ENCODE results near the gene SPRR5.

The SPRR5 gene

GRCh38 chr1:152951711-152952110 lies 4.7 kb downstream of the SPRR5 start:
- DNase-seq, result no peak

GRCh38 chr1:152953761-152954160 lies 6.8 kb downstream of the SPRR5 start:
- no peak for DNase-seq

GRCh38 chr1:152954436-152954835 lies 7.4 kb downstream of the SPRR5 start:
- no peak for DNase-seq

- no peak for DNase-seq
Measured at GRCh38 chr1:152957561-152957960, 10.6 kb downstream of the SPRR5 start.

- DNase-seq, result no peak
Measured at GRCh38 chr1:152959273-152959672, 12.3 kb downstream of the SPRR5 start.

GRCh38 chr1:152959801-152960451 lies 12.9 kb downstream of the SPRR5 start:
- no peak for DNase-seq

GRCh38 chr1:152960452-152961044 lies 13.5 kb downstream of the SPRR5 start:
- DNase-seq, result no peak

- no peak for DNase-seq
Measured at GRCh38 chr1:152961226-152961891, 14.4 kb downstream of the SPRR5 start.

- DNase-seq, result no peak
Measured at GRCh38 chr1:152962876-152963415, 15.9 kb downstream of the SPRR5 start.

- DNase-seq, result no peak
Measured at GRCh38 chr1:152964536-152964935, 17.5 kb downstream of the SPRR5 start.

GRCh38 chr1:152965853-152966252 lies 18.8 kb downstream of the SPRR5 start:
- no peak for DNase-seq

GRCh38 chr1:152967201-152967600 lies 20.2 kb downstream of the SPRR5 start:
- DNase-seq, result no peak

- DNase-seq, result no peak
Measured at GRCh38 chr1:152968248-152968647, 21.2 kb downstream of the SPRR5 start.

GRCh38 chr1:152969036-152969435 lies 22.0 kb downstream of the SPRR5 start:
- no peak for DNase-seq

- DNase-seq, result no peak
Measured at GRCh38 chr1:152970495-152970894, 23.5 kb downstream of the SPRR5 start, which contains the start of gene SPRR4. SPRR4 (plus strand) TSS chr1:152970648; CDS start chr1:152971891, 1,243 bp downstream.

- no peak for DNase-seq
Measured at GRCh38 chr1:152972196-152972886, 25.3 kb downstream of the SPRR5 start.

GRCh38 chr1:152976688-152977087 lies 29.7 kb downstream of the SPRR5 start:
- no peak for DNase-seq

GRCh38 chr1:152977614-152978013 lies 30.6 kb downstream of the SPRR5 start:
- DNase-seq, result no peak

- DNase-seq, result no peak
Measured at GRCh38 chr1:152980676-152981075, 33.7 kb downstream of the SPRR5 start.

GRCh38 chr1:152981146-152981871 lies 34.3 kb downstream of the SPRR5 start:
- DNase-seq, result no peak

- DNase-seq, result no peak
Measured at GRCh38 chr1:152982076-152982475, 35.1 kb downstream of the SPRR5 start.

GRCh38 chr1:152983234-152983633 lies 36.2 kb downstream of the SPRR5 start:
- DNase-seq, result no peak

- no peak for DNase-seq
Measured at GRCh38 chr1:152983743-152984142, 36.7 kb downstream of the SPRR5 start, which contains the start of gene SPRR1A. SPRR1A (plus strand) TSS chr1:152984081; CDS start chr1:152985231, 1,150 bp downstream.

Measured in activated CD4-positive, alpha-beta T cell treated with anti-CD3 and anti-CD28 coated beads for 48 hours (primary cell).